Neutrophil (primary cell): ENCODE data around the gene ST14.
A peak's percentile ranks its signal among the peaks of the same experiment; 100 is the strongest.
"Not testable (repeated sequence)": the region's sequence is repeated elsewhere in the genome, so short reads cannot be mapped to it uniquely, and the experiment has no call there.

Source experiments
- H3K27ac ChIP-seq: fragments of 200-600 bp; sonication (generic); 2 replicates; pipeline ENCODE4 v1.5.1; 2016; ENCODE audit warnings: mild to moderate bottlenecking, moderate library complexity
- H3K27me3 ChIP-seq: fragments of 200-600 bp; sonication (generic); 2 replicates; pipeline ENCODE4 v1.6.0; 2016; ENCODE audit warnings: mild to moderate bottlenecking
- H3K36me3 ChIP-seq: fragments of 200-600 bp; sonication (generic); 2 replicates; pipeline ENCODE4 v1.5.1; 2017
- H3K4me1 ChIP-seq, 2 experiments: fragments of 200-600 bp in 1 of 2; sonication (generic) in 1 of 2; 1 replicate in 1 of 2; 2 replicates in 1 of 2; pipeline versions ENCODE4 v1.5.1 to v1.6.1; 2013 to 2016; ENCODE audit warnings: low read depth in 1 of 2, low read length in 1 of 2, mild to moderate bottlenecking in 1 of 2, moderate library complexity in 1 of 2; ENCODE audit not compliant: control insufficient read depth in 1 of 2, insufficient read depth in 1 of 2
- H3K4me3 ChIP-seq, 2 experiments: fragments of 200-600 bp in 1 of 2; sonication (generic) in 1 of 2; 1 replicate in 1 of 2; 2 replicates in 1 of 2; pipeline ENCODE4 v1.5.1; 2013 to 2016; ENCODE audit warnings: low read depth in 1 of 2, low read length in 1 of 2, mild to moderate bottlenecking in 1 of 2, moderate library complexity in 1 of 2
- H3K9me3 ChIP-seq: fragments of 200-600 bp; sonication (generic); 2 replicates; pipeline ENCODE4 v1.5.1; 2016
- CTCF ChIP-seq: fragments of 200-600 bp; sonication (generic); IDR thresholded peaks from 2 replicates; pipeline ENCODE4 v1.5.1; 2016; ENCODE audit warnings: antibody characterized with exemption

ST14 gene

GRCh38 chr11:130237282-130238006, 77.9 kb downstream of the ST14 start:
- no peaks in the 10 kb centered on the region for H3K9me3 ChIP-seq
- H3K4me3 ChIP-seq: no peak overlapping the region
- H3K4me1 ChIP-seq: peaks cover 0 to 5% of the 10 kb centered on the region in 2 experiments
- TF ChIP-seq CTCF: no peak
- peaks cover 55% of the 10 kb centered on the region for H3K36me3 ChIP-seq
- no peaks in the 10 kb centered on the region for H3K27me3 ChIP-seq
- H3K27ac ChIP-seq: no peak overlapping the region

GRCh38 chr11:130241713-130242112, 82.1 kb downstream of the ST14 start:
- Histone ChIP-seq H3K27me3 (no peaks in the 10 kb centered on the region), H3K9me3 (no peaks in the 10 kb centered on the region), H3K36me3 (peaks cover 31% of the 10 kb centered on the region), H3K4me1 (peaks cover 0 to 15% of the 10 kb centered on the region in 2 experiments), H3K4me3 (no peak overlapping the region), H3K27ac (no peak overlapping the region)
- TF ChIP-seq CTCF: no peak

- Histone ChIP-seq H3K9me3 (no peaks in the 10 kb centered on the region), H3K27me3 (no peaks in the 10 kb centered on the region), H3K36me3 (peaks cover 10% of the 10 kb centered on the region), H3K27ac (peak overlapping the region; percentile 42), H3K4me3 (no peak overlapping the region), H3K4me1 (peaks cover 0 to 15% of the 10 kb centered on the region in 2 experiments)
- TF ChIP-seq CTCF: no peak
Observed at GRCh38 chr11:130243816-130244215, 84.2 kb downstream of the ST14 start.

- H3K27me3 ChIP-seq: no peaks in the 10 kb centered on the region
- no peaks in the 10 kb centered on the region for H3K36me3 ChIP-seq
- no peak overlapping the region for H3K4me3 ChIP-seq
- peaks cover 0 to 15% of the 10 kb centered on the region in 2 experiments for H3K4me1 ChIP-seq
- H3K9me3 ChIP-seq: no peaks in the 10 kb centered on the region
- no peak for TF ChIP-seq CTCF
- no peak overlapping the region for H3K27ac ChIP-seq
Observed at GRCh38 chr11:130244848-130245247, 85.3 kb downstream of the ST14 start.

- H3K4me3 ChIP-seq, H3K27ac ChIP-seq, H3K36me3 ChIP-seq, H3K9me3 ChIP-seq, H3K27me3 ChIP-seq: not testable (repeated sequence)
- peaks cover 0 to 15% of the 10 kb centered on the region in 2 experiments for H3K4me1 ChIP-seq
Observed at GRCh38 chr11:130245375-130245774, 85.8 kb downstream of the ST14 start.

- Histone ChIP-seq H3K9me3 (no peaks in the 10 kb centered on the region), H3K27ac (no peak overlapping the region), H3K4me3 (no peak overlapping the region), H3K4me1 (peaks cover 0 to 12% of the 10 kb centered on the region in 2 experiments), H3K36me3 (no peaks in the 10 kb centered on the region), H3K27me3 (no peaks in the 10 kb centered on the region)
- no peak for TF ChIP-seq CTCF
Observed at GRCh38 chr11:130246270-130246669, 86.7 kb downstream of the ST14 start.
